Vagina (tissue), 2 donors: ENCODE data around the gene DOCK7.

Experiments
- POLR2A ChIP-seq, 2 donors: fragments of 450-650 bp; IDR thresholded peaks; one replicate each; pipeline ENCODE4 v1.6.1; 2017; ENCODE audit warnings: antibody characterized with exemption in 2 of 2, mild to moderate bottlenecking in 2 of 2, moderate library complexity in 2 of 2
- POLR2AphosphoS5 ChIP-seq, 2 donors: sonication (generic); formaldehyde crosslinking; IDR thresholded peaks; one replicate each; pipeline ENCODE4 v1.9.0; 2017; ENCODE audit warnings: antibody characterized with exemption in 2 of 2, mild to moderate bottlenecking in 2 of 2, low read depth in 1 of 2; ENCODE audit not compliant: insufficient read depth in 1 of 2
- TF ChIP-seq, protein P1 (sequence below), 3 experiments: fragments of 450-650 bp in 2 of 3; fragments of 200-600 bp in 1 of 3; sonication (generic) in 1 of 3; IDR thresholded peaks; one replicate each; pipeline ENCODE4 v1.5.1; 2017 to 2019; ENCODE audit warnings: antibody characterized with exemption in 3 of 3, mild to moderate bottlenecking in 2 of 3, moderate library complexity in 2 of 3

DNA sequence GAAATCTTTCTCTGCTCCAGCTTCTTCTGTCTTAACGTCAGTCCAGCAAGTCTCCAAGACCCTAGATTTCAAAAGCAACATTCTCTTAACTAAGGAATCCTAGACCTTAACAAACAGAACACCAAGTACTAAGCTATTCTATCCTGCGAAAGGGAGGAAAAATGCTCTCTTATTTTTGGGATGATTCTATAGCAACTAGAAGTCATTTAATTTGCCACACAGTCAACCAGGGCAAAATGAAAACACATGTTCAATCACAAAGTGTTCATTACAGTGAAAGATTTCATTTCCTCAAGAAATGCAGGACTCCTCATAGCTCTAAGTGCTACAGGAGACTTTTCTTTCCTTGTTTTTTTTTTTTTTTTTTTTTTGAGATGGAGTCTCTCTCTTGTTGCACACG lies 36.2 kb upstream of the DOCK7 start:
- TF ChIP-seq POLR2AphosphoS5 (IDR thresholded peaks at IDR 0.05; ENCODE audit: insufficient read depth in 1 of 2, low read depth in 1 of 2), result no peak
- TF ChIP-seq POLR2A (IDR thresholded peaks at IDR 0.05), result no peak
- TF ChIP-seq, protein P1, sequence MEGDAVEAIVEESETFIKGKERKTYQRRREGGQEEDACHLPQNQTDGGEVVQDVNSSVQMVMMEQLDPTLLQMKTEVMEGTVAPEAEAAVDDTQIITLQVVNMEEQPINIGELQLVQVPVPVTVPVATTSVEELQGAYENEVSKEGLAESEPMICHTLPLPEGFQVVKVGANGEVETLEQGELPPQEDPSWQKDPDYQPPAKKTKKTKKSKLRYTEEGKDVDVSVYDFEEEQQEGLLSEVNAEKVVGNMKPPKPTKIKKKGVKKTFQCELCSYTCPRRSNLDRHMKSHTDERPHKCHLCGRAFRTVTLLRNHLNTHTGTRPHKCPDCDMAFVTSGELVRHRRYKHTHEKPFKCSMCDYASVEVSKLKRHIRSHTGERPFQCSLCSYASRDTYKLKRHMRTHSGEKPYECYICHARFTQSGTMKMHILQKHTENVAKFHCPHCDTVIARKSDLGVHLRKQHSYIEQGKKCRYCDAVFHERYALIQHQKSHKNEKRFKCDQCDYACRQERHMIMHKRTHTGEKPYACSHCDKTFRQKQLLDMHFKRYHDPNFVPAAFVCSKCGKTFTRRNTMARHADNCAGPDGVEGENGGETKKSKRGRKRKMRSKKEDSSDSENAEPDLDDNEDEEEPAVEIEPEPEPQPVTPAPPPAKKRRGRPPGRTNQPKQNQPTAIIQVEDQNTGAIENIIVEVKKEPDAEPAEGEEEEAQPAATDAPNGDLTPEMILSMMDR (IDR thresholded peaks at IDR 0.05), result no peak
